ENCODE measurements around the gene VLDLR. TPM values are rescaled to one million over a fixed set of nuclear protein-coding genes. Genes with fewer than 3 reads are reported as not detected.
A peak's percentile ranks its signal among the peaks of the same experiment; 100 is the strongest.

Gene VLDLR
- total RNA-seq: 1 to 10 TPM; 1.6 to 9.6 (median 3.2) TPM

DNA sequence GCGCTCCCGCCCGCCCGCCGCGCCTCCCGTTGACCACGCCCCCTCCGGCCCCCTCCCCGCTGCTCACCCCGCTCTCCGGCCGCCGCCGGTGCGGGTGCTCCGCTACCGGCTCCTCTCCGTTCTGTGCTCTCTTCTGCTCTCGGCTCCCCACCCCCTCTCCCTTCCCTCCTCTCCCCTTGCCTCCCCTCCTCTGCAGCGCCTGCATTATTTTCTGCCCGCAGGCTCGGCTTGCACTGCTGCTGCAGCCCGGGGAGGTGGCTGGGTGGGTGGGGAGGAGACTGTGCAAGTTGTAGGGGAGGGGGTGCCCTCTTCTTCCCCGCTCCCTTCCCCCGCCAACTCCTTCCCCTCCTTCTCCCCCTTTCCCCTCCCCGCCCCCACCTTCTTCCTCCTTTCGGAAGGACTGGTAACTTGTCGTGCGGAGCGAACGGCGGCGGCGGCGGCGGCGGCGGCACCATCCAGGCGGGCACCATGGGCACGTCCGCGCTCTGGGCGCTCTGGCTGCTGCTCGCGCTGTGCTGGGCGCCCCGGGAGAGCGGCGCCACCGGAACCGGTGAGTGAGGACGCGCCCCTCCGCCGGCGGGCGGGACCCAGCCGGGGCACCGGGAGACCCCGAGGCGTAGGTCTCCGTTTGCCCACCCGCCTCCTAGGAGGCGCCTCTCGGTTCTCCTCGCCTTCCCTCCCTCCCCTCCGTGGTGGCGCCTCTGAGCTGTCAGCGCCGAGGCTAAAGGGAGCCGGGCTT lies at the start of gene VLDLR:
VLDLR (plus strand) TSS at position 66 of the 739 bp plus-strand sequence; CDS start at position 469, 403 bp downstream.
- 0 to 1% methylated on average over 7 to 16 of the region's 72 CpGs for WGBS, 2 donors
- DNase-seq (ENCODE audit: low spot score in 2 of 2): peak; percentile 18 to 84

GRCh38 chr9:2574203-2574602 lies 47.4 kb upstream of the VLDLR start:
- intact Hi-C loops (cut with DNase I; ENCODE audit: low total_unique reads): no loop called here
- DNase-seq (ENCODE audit: low spot score in 2 of 2): no peak
- 72 to 79% methylated on average over 3 of the region's 3 CpGs for WGBS, 2 donors
- no peak for TF ChIP-seq POLR2A (IDR thresholded peaks at IDR 0.05)
- no peak for TF ChIP-seq CTCF (IDR thresholded peaks at IDR 0.05)
- H3K4me3 ChIP-seq (ENCODE audit: low read depth, poor library complexity, severe bottlenecking): no peak overlapping the region

More for the DNA sequence above, at the start of gene VLDLR:
- TF ChIP-seq CTCF (IDR thresholded peaks at IDR 0.05): no peak
- no peak for TF ChIP-seq POLR2A (IDR thresholded peaks at IDR 0.05)
- H3K4me3 ChIP-seq (ENCODE audit: low read depth, poor library complexity, severe bottlenecking): peak within 1 kb of the TSS; percentile 54
- intact Hi-C loops (cut with DNase I; ENCODE audit: low total_unique reads): no loop called here

DNA sequence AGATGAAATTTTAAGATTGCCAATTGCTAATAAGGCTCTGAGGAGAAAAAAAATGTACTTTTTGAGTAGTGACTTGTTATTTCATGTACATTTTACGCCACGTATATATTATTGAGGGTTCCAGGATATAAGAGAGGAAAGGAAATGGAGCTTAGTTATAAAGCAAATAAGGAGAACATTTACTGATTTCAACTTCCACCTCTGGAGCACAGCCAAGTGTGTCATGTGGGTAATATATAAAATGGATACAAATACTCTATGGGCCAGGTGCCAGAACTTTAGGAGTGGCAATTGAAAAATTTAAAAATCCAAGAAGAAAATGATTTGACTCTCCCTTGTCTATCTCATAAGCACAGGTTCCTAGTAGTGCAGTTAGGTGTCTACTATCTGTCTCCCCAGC lies 45.0 kb upstream of the VLDLR start:
- no peak for DNase-seq (ENCODE audit: low spot score in 2 of 2)
- TF ChIP-seq POLR2A (IDR thresholded peaks at IDR 0.05) (no peak), CTCF (IDR thresholded peaks at IDR 0.05) (no peak)
- H3K4me3 ChIP-seq (ENCODE audit: low read depth, poor library complexity, severe bottlenecking): no peak overlapping the region
- intact Hi-C loops (cut with DNase I; ENCODE audit: low total_unique reads): no loop called here
- 53 to 62% methylated on average over 2 of the region's 2 CpGs for WGBS, 2 donors

DNA sequence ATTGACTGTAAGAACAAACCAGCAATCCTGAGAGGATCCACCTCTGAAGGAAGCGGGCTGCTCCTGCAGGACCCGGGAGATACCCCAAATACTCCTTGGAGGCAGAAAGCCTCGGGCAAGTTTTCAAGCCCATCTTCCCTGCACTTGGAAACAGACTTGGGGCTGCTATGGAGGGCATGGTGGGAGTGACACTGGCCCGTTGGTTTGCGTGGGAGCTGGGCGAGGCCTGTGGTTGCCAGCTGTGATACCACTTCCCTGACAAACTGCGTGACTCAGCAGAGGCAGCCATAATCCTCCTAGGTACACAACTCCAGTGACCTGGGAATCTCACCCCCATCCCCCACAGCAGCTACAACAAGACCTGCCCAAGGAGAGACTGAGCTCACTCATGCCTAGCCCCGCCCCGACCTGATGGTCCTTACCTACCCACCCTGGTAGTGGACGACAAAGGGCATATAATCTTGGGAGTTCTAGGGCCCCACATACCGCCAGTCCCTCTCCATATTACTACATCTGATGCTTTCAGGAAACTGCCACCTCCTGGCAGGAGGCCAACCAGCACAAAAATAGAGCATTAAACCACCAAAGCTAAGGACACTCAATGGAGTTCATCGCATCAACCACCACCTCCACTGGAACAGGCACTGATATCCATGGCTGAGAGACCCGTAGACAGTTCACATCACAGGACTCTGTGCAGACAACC lies 38.1 kb upstream of the VLDLR start:
- H3K4me3 ChIP-seq (ENCODE audit: low read depth, poor library complexity, severe bottlenecking): no peak overlapping the region
- intact Hi-C loops (cut with DNase I; ENCODE audit: low total_unique reads): no loop called here
- WGBS, 2 donors: 82 to 85% methylated on average over 13 of the region's 13 CpGs
- DNase-seq (ENCODE audit: low spot score in 2 of 2): no peak
- TF ChIP-seq POLR2A (IDR thresholded peaks at IDR 0.05) (no peak), CTCF (IDR thresholded peaks at IDR 0.05) (no peak)

GRCh38 chr9:2591967-2592366 lies 29.6 kb upstream of the VLDLR start:
- no peak for DNase-seq (ENCODE audit: low spot score in 2 of 2)
- H3K4me3 ChIP-seq (ENCODE audit: low read depth, poor library complexity, severe bottlenecking): no peak overlapping the region
- intact Hi-C loops (cut with DNase I; ENCODE audit: low total_unique reads): no loop called here
- 72 to 89% methylated on average over 1 of the region's 1 CpG for WGBS, 2 donors
- TF ChIP-seq CTCF (IDR thresholded peaks at IDR 0.05) (no peak), POLR2A (IDR thresholded peaks at IDR 0.05) (no peak)

Measured in lower leg skin (tissue), 4 donors.